GM21447 (cell line): ENCODE results near the gene SLC25A21.

Experiments used
- ATAC-seq: cut with Tn5 transposase; IDR thresholded peaks from one replicate; pipeline ENCODE4 v1.9.1; 2021; ENCODE audit not compliant: unreplicated experiment

Gene SLC25A21

DNA sequence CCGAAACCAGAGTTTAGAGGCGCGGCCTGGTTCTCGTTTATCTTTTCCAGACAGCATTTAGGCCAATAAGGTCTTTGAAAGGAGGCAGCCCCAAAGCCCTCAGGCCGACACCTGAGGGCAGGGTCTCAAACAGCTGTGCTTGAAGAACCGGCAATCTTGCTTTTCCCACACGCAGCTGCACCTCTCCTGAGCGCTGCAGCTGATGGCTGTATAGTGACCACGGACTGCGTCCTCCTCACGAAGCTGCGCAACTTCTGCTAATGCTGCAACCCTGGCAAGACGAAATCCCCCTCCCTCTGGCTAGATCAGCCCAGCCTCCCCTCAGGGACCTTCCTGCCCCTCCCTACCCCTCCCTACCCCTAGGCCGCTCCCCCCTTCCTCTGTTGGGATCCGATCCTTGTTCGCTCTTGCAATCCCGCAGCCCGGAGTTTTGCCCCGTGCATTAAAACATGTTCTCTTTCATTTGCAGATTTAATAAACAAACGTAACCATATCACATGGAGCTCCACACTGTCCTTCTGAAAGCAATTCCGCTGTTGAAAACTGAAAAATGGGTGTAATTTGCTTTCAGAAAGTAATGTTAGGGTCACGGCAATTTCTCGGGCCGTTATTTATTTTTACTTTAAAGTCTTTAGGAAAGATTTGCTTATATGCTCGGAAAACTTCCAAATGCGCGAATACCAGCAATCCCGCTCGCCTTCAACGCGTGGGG, 515.6 kb downstream of the SLC25A21 start:
- no peak for ATAC-seq

GRCh38 chr14:36655963-36656686, 516.3 kb downstream of the SLC25A21 start:
- no peak for ATAC-seq

- ATAC-seq: no peak
Measured at GRCh38 chr14:36655571-36655962, 516.8 kb downstream of the SLC25A21 start.

DNA sequence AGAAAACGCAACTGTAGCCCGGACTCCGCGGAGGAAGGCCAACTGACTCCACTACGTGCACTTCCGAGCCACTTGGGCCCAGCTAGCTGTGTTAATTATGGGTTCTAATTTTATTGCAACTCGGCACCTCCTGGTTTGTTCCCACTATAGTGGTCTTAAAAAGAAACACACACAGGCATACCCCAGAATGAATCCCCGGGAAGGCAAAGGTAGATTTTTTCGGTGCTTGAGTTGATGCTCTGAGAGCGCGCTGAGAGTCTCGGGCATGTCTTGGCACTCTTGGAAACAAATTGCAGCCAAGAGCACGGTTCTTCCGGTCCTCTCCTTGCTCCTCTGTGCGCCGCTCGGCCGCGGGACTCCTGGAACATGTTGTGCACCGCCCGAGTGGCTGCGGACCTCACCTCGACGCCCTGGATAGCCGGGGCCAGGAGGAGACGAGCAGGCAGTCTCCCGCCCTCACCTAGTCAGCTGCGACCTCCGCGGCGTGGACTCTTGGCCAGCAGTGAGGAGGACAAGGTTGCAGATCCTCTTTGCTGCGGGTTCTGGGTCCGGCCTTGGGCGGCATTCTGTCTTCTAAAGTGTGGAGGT, 517.5 kb downstream of the SLC25A21 start:
- ATAC-seq: no peak

DNA sequence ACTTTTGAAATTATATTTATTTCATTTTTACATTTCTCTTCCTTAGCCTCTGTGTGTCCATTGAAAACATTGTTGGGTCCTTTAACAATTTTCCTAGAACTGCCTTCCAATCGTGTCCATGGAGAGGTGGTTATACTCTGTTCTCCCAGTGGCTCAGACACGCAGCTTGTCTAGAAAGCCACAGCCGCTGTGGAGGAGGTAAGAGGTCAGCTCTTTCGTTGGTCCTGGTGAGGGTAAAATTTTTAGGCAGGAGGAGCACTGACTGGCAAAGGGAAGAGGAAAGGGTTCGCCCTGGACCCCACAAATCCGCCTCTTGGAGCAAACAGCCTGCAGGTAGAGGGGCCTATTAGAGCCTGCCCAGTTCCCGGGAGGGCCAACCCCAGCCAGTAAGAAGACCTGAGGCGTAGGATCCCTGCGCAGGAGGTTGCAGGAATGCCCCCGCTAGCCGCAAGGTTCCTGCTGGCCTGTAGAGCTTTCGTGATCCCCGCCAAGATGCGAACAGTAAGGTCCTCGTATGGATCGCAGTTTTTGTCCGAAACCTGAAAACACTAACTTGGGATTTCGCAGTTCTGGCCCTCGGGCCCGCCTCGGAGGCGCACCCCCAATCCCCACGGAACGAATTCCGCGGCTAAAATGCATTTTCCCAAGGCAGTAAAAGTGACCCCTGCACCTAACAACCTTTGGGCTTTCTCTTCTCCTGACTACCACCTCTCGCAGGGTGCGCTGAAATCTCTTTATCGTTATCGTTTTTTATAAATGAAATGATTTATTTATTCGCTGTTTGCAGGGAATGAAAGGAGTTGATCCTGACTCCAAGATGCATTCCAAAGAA, 518.2 kb downstream of the SLC25A21 start:
- ATAC-seq: no peak

- ATAC-seq: no peak
Measured at GRCh38 chr14:36653413-36653812, 519.0 kb downstream of the SLC25A21 start.

GRCh38 chr14:36652542-36653201, 519.7 kb downstream of the SLC25A21 start:
- no peak for ATAC-seq

DNA sequence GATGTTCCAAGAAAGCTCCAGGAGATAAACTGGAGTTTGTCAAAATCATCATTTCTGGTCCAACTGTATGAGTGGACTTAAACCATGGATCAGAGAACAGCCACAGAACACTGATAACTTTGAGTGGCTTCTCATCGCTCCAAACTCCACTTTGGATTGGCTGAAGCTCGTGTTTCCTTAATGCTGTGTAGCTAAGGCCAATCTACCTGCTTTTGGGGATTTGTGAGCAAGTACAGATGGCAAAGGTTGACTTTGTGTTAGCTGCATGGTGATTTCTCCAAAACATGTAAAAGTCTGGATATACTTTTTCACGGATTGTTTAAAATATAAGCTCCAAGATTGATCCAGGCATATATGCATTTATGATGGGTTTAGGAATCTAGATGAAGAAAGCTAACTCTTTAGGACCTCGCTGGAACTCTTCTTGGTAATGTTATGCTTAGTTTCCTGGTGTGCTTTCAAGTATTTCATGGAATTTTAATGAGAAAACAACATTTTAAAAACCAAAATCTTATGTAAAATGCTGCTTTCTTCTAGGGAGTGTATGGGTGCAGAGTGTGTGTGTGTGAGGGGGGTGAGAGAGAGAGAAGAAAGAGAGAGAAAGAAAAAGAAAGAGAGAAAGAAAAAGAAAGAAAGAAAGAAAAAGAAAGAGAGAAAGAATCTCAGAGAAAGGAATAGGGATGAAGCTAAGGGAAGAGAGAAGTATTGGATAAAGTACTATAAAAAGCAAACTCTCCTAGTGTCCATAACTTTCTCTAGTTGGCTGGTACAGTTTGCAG, 522.3 kb downstream of the SLC25A21 start:
- no peak for ATAC-seq

- ATAC-seq: no peak
Measured at GRCh38 chr14:36647824-36648753, 524.3 kb downstream of the SLC25A21 start.

DNA sequence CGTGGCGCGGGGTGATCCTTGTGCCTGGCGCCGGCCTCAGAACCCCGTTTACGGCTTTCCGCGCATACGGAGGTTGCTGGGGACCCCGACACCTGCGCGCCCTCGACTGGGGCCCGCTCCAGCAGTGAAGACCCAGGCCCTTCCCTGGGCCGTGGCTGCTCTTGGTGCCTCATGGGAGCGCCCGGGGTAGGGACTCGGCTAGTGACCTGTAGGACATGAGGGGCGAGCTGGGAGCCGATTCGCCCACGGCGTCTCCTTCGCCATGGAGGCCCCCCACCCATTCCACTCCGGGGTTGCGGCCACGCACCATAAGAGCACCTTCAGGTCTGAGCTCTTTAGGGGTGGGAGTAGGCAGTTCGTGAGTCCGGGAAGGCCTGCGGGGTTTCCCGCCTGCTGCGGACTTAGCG, 525.0 kb downstream of the SLC25A21 start:
- ATAC-seq: no peak

GRCh38 chr14:36646664-36647416, 525.6 kb downstream of the SLC25A21 start:
- no peak for ATAC-seq

GRCh38 chr14:36633580-36633979, 538.8 kb downstream of the SLC25A21 start:
- no peak for ATAC-seq
